B cell (primary cell): ENCODE results near the gene TACC3. TPM values are rescaled to one million over a fixed set of nuclear protein-coding genes. Genes with fewer than 3 reads are reported as not detected.
A peak's percentile ranks its signal among the peaks of the same experiment; 100 is the strongest.

Experiments used
- ATAC-seq: fragments of 200-7000 bp; cut with Tn5 transposase; one replicate; pipeline ENCODE4 v1.10.0; 2021; ENCODE audit warnings: low read depth, mild to moderate bottlenecking, moderate number of reproducible peaks, moderate library complexity
- CTCF ChIA-PET: fragments of 350-600 bp; sonication (Branson Sonifier 250); formaldehyde crosslinking; loops from one replicate; lab custom pipeline; 2021; ENCODE audit warnings: antibody characterized with exemption, inconsistent platforms; lab: Charles Lee
- POLR2A ChIA-PET: fragments of 350-600 bp; sonication (Branson Sonifier 250); formaldehyde crosslinking; loops from one replicate; lab custom pipeline; 2021; ENCODE audit warnings: antibody characterized with exemption; lab: Charles Lee
- DNase-seq: peaks from one replicate; pipeline ENCODE4 v3.0.0; 2013
- H2AFZ ChIP-seq: 2 replicates; pipeline ENCODE4 v1.6.1; 2012; ENCODE audit warnings: mild to moderate bottlenecking, low read depth, low read length; ENCODE audit not compliant: insufficient read depth, poor library complexity, severe bottlenecking
- H3K27ac ChIP-seq, 2 donors: 1 replicate in 1 of 2; 2 replicates in 1 of 2; pipeline ENCODE4 v1.5.1; 2012 to 2013; ENCODE audit warnings: low read length in 2 of 2, mild to moderate bottlenecking in 2 of 2, moderate library complexity in 1 of 2
- H3K27me3 ChIP-seq, 4 experiments: fragments of 200-600 bp in 1 of 4; sonication (generic) in 1 of 4; replicated peaks in 1 of 4; 1 replicate in 2 of 4; 2 replicates in 2 of 4; pipeline versions ENCODE4 v1.6.1 to v1.7.0; 2013 to 2016; ENCODE audit warnings: low read length in 3 of 4, mild to moderate bottlenecking in 2 of 4, mixed read lengths in 1 of 4, moderate library complexity in 1 of 4; ENCODE audit not compliant: insufficient read depth in 4 of 4, control insufficient read depth in 3 of 4; ENCODE audit errors: control extremely low read depth in 1 of 4
- H3K36me3 ChIP-seq, 2 experiments: replicated peaks in 1 of 2; 1 replicate in 1 of 2; 2 replicates in 1 of 2; pipeline versions ENCODE4 v1.6.1 to v1.7.1; 2013; ENCODE audit warnings: low read length in 1 of 2; ENCODE audit not compliant: insufficient read depth in 2 of 2, control insufficient read depth in 1 of 2; ENCODE audit errors: control extremely low read depth in 1 of 2, extremely low read depth in 1 of 2
- H3K4me1 ChIP-seq, 2 donors: fragments of 200-600 bp in 1 of 2; sonication (generic) in 1 of 2; 1 replicate in 1 of 2; 2 replicates in 1 of 2; pipeline versions ENCODE4 v1.5.1 to v1.6.1; 2013 to 2017; ENCODE audit warnings: low read length in 2 of 2; ENCODE audit not compliant: control insufficient read depth in 2 of 2, insufficient read depth in 2 of 2
- H3K4me2 ChIP-seq: replicated peaks from 2 replicates; pipeline ENCODE3; 2012; ENCODE audit warnings: mild to moderate bottlenecking, low read depth, low read length; ENCODE audit not compliant: poor library complexity, severe bottlenecking
- H3K4me3 ChIP-seq, 5 experiments: fragments of 200-600 bp in 1 of 5; sonication (generic) in 1 of 5; 1 replicate in 3 of 5; 2 replicates in 2 of 5; pipeline versions ENCODE4 v1.5.1 to v1.7.0; 2011 to 2016; ENCODE audit warnings: low read length in 4 of 5, mild to moderate bottlenecking in 4 of 5, low read depth in 2 of 5, control low read depth in 1 of 5, moderate library complexity in 1 of 5; ENCODE audit not compliant: insufficient read depth in 1 of 5; ENCODE audit errors: control extremely low read depth in 1 of 5, extremely low read depth in 1 of 5
- H3K79me2 ChIP-seq: fragments of 200-600 bp; sonication (generic); one replicate; pipeline ENCODE4 v1.6.0; 2016; ENCODE audit warnings: low read length; ENCODE audit not compliant: control insufficient read depth, insufficient read depth
- H3K9ac ChIP-seq: fragments of 200-600 bp; sonication (generic); 2 replicates; pipeline ENCODE4 v1.6.1; 2017; ENCODE audit warnings: mild to moderate bottlenecking, low read length, moderate library complexity
- H3K9me3 ChIP-seq, 3 donors: one replicate each; pipeline versions ENCODE4 v1.6.1 to v1.7.1; 2013; ENCODE audit warnings: low read length in 2 of 3; ENCODE audit not compliant: control insufficient read depth in 2 of 3, insufficient read depth in 1 of 3; ENCODE audit errors: control extremely low read depth in 1 of 3
- H4K20me1 ChIP-seq: 2 replicates; pipeline ENCODE4 v1.6.0; 2012; ENCODE audit warnings: mild to moderate bottlenecking, low read length; ENCODE audit not compliant: insufficient read depth, control insufficient read depth, poor library complexity, severe bottlenecking
- H3K27ac Mint-ChIP-seq: one replicate; pipeline ENCODE4 v1.8.0; 2021; ENCODE audit warnings: mixed read lengths
- H3K27me3 Mint-ChIP-seq: one replicate; pipeline ENCODE4 v1.8.0; 2021; ENCODE audit warnings: mixed read lengths
- H3K4me1 Mint-ChIP-seq: one replicate; pipeline ENCODE4 v1.8.0; 2021; ENCODE audit warnings: mixed read lengths
- H3K4me3 Mint-ChIP-seq: one replicate; pipeline ENCODE4 v1.8.0; 2021; ENCODE audit warnings: mixed read lengths
- H3K9me3 Mint-ChIP-seq: one replicate; pipeline ENCODE4 v1.8.0; 2022; ENCODE audit warnings: mixed read lengths; ENCODE audit not compliant: insufficient read depth
- CTCF ChIP-seq: fragments of 200-600 bp; IDR thresholded peaks from one replicate; pipeline ENCODE4 v1.8.0; 2022; ENCODE audit warnings: antibody characterized with exemption, mild to moderate bottlenecking
- EZH2 ChIP-seq: IDR thresholded peaks from 2 replicates; pipeline ENCODE4 v1.6.1; 2012; ENCODE audit warnings: borderline replicate concordance, low read depth, mild to moderate bottlenecking, moderate library complexity, low read length; ENCODE audit not compliant: insufficient read depth, poor library complexity, severe bottlenecking
- WGBS: methylation state at CpG from one replicate; pipeline ENCODE4 v1.1.5; 2013; ENCODE audit warnings: missing lambda C conversion rate; ENCODE audit not compliant: insufficient coverage; 5-methylcytosine and 5-hydroxymethylcytosine counted together
- intact Hi-C: fragments of 100-400 bp; cut with micrococcal nuclease; formaldehyde crosslinking; loops from one replicate; pipeline ENCODE4 v1.10.0; 2022
- polyA plus RNA-seq: library from polyadenylated mRNA; depleted of rRNA; stranded (reverse); fragments of >200 nt; gene quantifications from 2 replicates; pipeline ENCODE4 v1.2.3, GENCODE V29; 2012
- total RNA-seq, 2 donors: library from RNA; stranded (reverse); fragments of 120-200 nt in 1 of 2; gene quantifications; 1 replicate in 1 of 2; 2 replicates in 1 of 2; pipeline versions ENCODE4 v1.2.3 to v1.2.4, GENCODE V29; 2013 to 2022

The TACC3 gene
- total and polyA plus RNA-seq, 2 donors (not counting 1 experiment from before 2014, with no cell fraction given), result 29.5 to 47.9 TPM

- peaks cover 45 to 51% of the 10 kb centered on the region in 2 donors for H3K4me1 ChIP-seq
- H3K79me2 ChIP-seq, result peaks cover 67% of the 10 kb centered on the region
- no peak overlapping the region for H3K9ac ChIP-seq
- H4K20me1 ChIP-seq, result peaks cover 21% of the 10 kb centered on the region
- no peak overlapping the region for H3K4me3 ChIP-seq
- intact Hi-C loops, result loop anchor here (1.0 to 2.0 kb wide), 2 partner anchors 14 to 33 kb away; partner anchors contain the start of gene SLBP
- peak; percentile 89 for DNase-seq
- no peaks in the 10 kb centered on the region for H3K27me3 Mint-ChIP-seq
- ChIA-PET POLR2A (interaction anchor here (0.7 to 1.4 kb wide), 2 partner anchors 13 to 25 kb away, joined by 3 read pairs; no protein-coding TSS in a partner anchor), CTCF (interaction anchor here (0.8 to 14.7 kb wide), 7 partner anchors 14 to 33 kb away, joined by 3 to 503 read pairs (median 5); partner anchors contain the start of gene SLBP)
- peaks cover 0 to 36% of the 10 kb centered on the region in 2 experiments for H3K36me3 ChIP-seq
- WGBS, result 69% methylated on average over 17 of the region's 17 CpGs
- no peaks in the 10 kb centered on the region for H3K9me3 Mint-ChIP-seq
- H3K4me1 Mint-ChIP-seq, result peaks cover 40% of the 10 kb centered on the region
- ATAC-seq, result peak; percentile 25
- H3K4me3 Mint-ChIP-seq, result peak overlapping the region; percentile 53
- TF ChIP-seq EZH2 (no peak), CTCF (peak; percentile 90)
- H3K27ac Mint-ChIP-seq, result peak overlapping the region; percentile 79
- H3K9me3 ChIP-seq, result no peaks in the 10 kb centered on the region
- no peaks in the 10 kb centered on the region for H3K27me3 ChIP-seq
- H3K4me2 ChIP-seq, result peak overlapping the region; percentile 26
- no peak overlapping the region for H2AFZ ChIP-seq
- peak overlapping the region in 1 of 2 donors; percentile 57 for H3K27ac ChIP-seq
Observed at GRCh38 chr4:1726146-1726934, 5.0 kb downstream of the TACC3 start.
